CD4-positive, alpha-beta T cell (primary cell): ENCODE results near the gene UBE3C. TPM values are rescaled to one million over a fixed set of nuclear protein-coding genes. Genes with fewer than 3 reads are reported as not detected.

Experiments used
- ATAC-seq: fragments of 200-7000 bp; cut with Tn5 transposase; one replicate; pipeline ENCODE4 v1.10.0; 2022; ENCODE audit warnings: mild to moderate bottlenecking; ENCODE audit not compliant: poor library complexity
- CTCF ChIA-PET: fragments of 350-600 bp; sonication (Branson Sonifier 250); formaldehyde crosslinking; loops from one replicate; lab custom pipeline; 2021; ENCODE audit warnings: antibody characterized with exemption, inconsistent platforms; lab: Charles Lee
- POLR2A ChIA-PET: fragments of 350-600 bp; sonication (Branson Sonifier 250); formaldehyde crosslinking; loops from one replicate; lab custom pipeline; 2021; ENCODE audit warnings: antibody characterized with exemption, inconsistent platforms; lab: Charles Lee
- DNase-seq, 14 experiments: peaks; one replicate each; pipeline ENCODE4 v3.0.0-alpha.2; 2013 to 2020; ENCODE audit warnings: mixed read lengths in 2 of 14
- H3K27ac ChIP-seq, 2 donors: one replicate each; pipeline versions ENCODE4 v1.5.1 to v1.7.0; 2013; ENCODE audit warnings: low read length in 2 of 2, low read depth in 1 of 2, mild to moderate bottlenecking in 1 of 2
- H3K27me3 ChIP-seq, 2 experiments: 1 replicate in 1 of 2; 2 replicates in 1 of 2; pipeline versions ENCODE4 v1.6.1 to v1.7.0; 2013; ENCODE audit warnings: low read length in 2 of 2, control low read depth in 1 of 2, mild to moderate bottlenecking in 1 of 2, moderate library complexity in 1 of 2; ENCODE audit not compliant: insufficient read depth in 2 of 2, control insufficient read depth in 1 of 2
- H3K36me3 ChIP-seq: one replicate; pipeline ENCODE4 v1.6.1; 2013; ENCODE audit warnings: low read length, control low read depth; ENCODE audit not compliant: insufficient read depth
- H3K4me1 ChIP-seq: one replicate; pipeline ENCODE4 v1.6.1; 2013; ENCODE audit warnings: low read length, control low read depth; ENCODE audit not compliant: insufficient read depth
- H3K4me3 ChIP-seq: one replicate; pipeline ENCODE4 v1.5.1; 2013; ENCODE audit warnings: mild to moderate bottlenecking, low read length, moderate library complexity
- H3K9me3 ChIP-seq, 2 experiments: 1 replicate in 1 of 2; 2 replicates in 1 of 2; pipeline versions ENCODE4 v1.6.1 to v1.7.0; 2013; ENCODE audit warnings: low read length in 2 of 2, mild to moderate bottlenecking in 2 of 2, control low read depth in 1 of 2, moderate library complexity in 1 of 2; ENCODE audit not compliant: control insufficient read depth in 1 of 2, insufficient read depth in 1 of 2
- H3K27ac Mint-ChIP-seq: one replicate; pipeline ENCODE4 v1.8.0; 2020; ENCODE audit warnings: mixed read lengths
- H3K27me3 Mint-ChIP-seq: one replicate; pipeline ENCODE4 v1.8.0; 2021; ENCODE audit warnings: mixed read lengths
- H3K36me3 Mint-ChIP-seq: one replicate; pipeline ENCODE4 v1.8.0; 2021; ENCODE audit warnings: low read depth, mixed read lengths
- H3K4me1 Mint-ChIP-seq: one replicate; pipeline ENCODE4 v1.8.0; 2021; ENCODE audit warnings: low read depth, mixed read lengths
- H3K4me3 Mint-ChIP-seq: one replicate; pipeline ENCODE4 v1.8.0; 2020; ENCODE audit warnings: mild to moderate bottlenecking, mixed read lengths
- H3K9me3 Mint-ChIP-seq: one replicate; pipeline ENCODE4 v1.8.0; 2020; ENCODE audit warnings: mixed read lengths
- CTCF ChIP-seq: fragments of 200-600 bp; IDR thresholded peaks from one replicate; pipeline ENCODE4 v1.8.0; 2022; ENCODE audit warnings: antibody characterized with exemption, mild to moderate bottlenecking
- intact Hi-C, 2 experiments: fragments of 100-400 bp; cut with DNase I in 1 of 2; cut with micrococcal nuclease in 1 of 2; formaldehyde crosslinking; loops; one replicate each; pipeline versions ENCODE4 v1.15.1 to v1.9.0; 2023 to 2025; cut with DNase I, micrococcal nuclease
- total RNA-seq, 174 experiments: library from RNA in 2 of 174; stranded (reverse) in 2 of 174; gene quantifications; one replicate each; pipeline ENCODE4 v1.2.3 and lab custom pipeline; 2021 to 2026

Gene UBE3C
- total RNA-seq, 2 experiments from 2014 or later = 30.8 to 32.3 TPM

GRCh38 chr7:157263156-157263555 is 124.4 kb downstream of the UBE3C start:
- Histone ChIP-seq H3K27me3 (no peaks in the 10 kb centered on the region), H3K4me3 (no peak overlapping the region), H3K36me3 (peaks cover 70% of the 10 kb centered on the region), H3K4me1 (no peaks in the 10 kb centered on the region), H3K9me3 (no peaks in the 10 kb centered on the region), H3K27ac (no peak overlapping the region)
- POLR2A ChIA-PET = no interaction called here
- Mint-ChIP-seq H3K4me3 (no peak overlapping the region), H3K36me3 (peaks cover 89% of the 10 kb centered on the region), H3K27ac (no peak overlapping the region), H3K4me1 (no peaks in the 10 kb centered on the region), H3K27me3 (no peaks in the 10 kb centered on the region), H3K9me3 (no peaks in the 10 kb centered on the region)
- no peak for ATAC-seq
- no peak for TF ChIP-seq CTCF
- intact Hi-C loops = no loop called here
- no peak for DNase-seq
- CTCF ChIA-PET = no interaction called here

GRCh38 chr7:157265051-157265450 is 126.3 kb downstream of the UBE3C start:
- peaks cover 86% of the 10 kb centered on the region for H3K36me3 Mint-ChIP-seq
- H3K27me3 Mint-ChIP-seq = no peaks in the 10 kb centered on the region
- intact Hi-C loops = no loop called here
- Histone ChIP-seq H3K27ac (no peak overlapping the region), H3K36me3 (peaks cover 62% of the 10 kb centered on the region), H3K27me3 (no peaks in the 10 kb centered on the region), H3K9me3 (no peaks in the 10 kb centered on the region), H3K4me3 (no peak overlapping the region), H3K4me1 (peaks cover 8% of the 10 kb centered on the region)
- H3K4me3 Mint-ChIP-seq = no peak overlapping the region
- H3K27ac Mint-ChIP-seq = no peak overlapping the region
- DNase-seq (no peak), ATAC-seq (no peak)
- POLR2A ChIA-PET = no interaction called here
- H3K4me1 Mint-ChIP-seq = peaks cover 8% of the 10 kb centered on the region
- CTCF ChIA-PET = no interaction called here
- H3K9me3 Mint-ChIP-seq = no peaks in the 10 kb centered on the region
- no peak for TF ChIP-seq CTCF

GRCh38 chr7:157266272-157266671 is 127.5 kb downstream of the UBE3C start:
- no peak overlapping the region for H3K27ac ChIP-seq
- H3K4me3 ChIP-seq = no peak overlapping the region
- no peaks in the 10 kb centered on the region for H3K27me3 ChIP-seq
- H3K36me3 ChIP-seq = peaks cover 58% of the 10 kb centered on the region
- ATAC-seq (no peak), DNase-seq (no peak)
- peaks cover 10% of the 10 kb centered on the region for H3K4me1 ChIP-seq
- TF ChIP-seq CTCF = no peak
- H3K27ac Mint-ChIP-seq = no peak overlapping the region
- ChIA-PET CTCF (no interaction called here), POLR2A (no interaction called here)
- H3K9me3 ChIP-seq = no peaks in the 10 kb centered on the region
- H3K27me3 Mint-ChIP-seq = no peaks in the 10 kb centered on the region
- intact Hi-C loops = no loop called here
- peaks cover 76% of the 10 kb centered on the region for H3K36me3 Mint-ChIP-seq
- H3K4me1 Mint-ChIP-seq = peaks cover 8% of the 10 kb centered on the region
- no peaks in the 10 kb centered on the region for H3K9me3 Mint-ChIP-seq
- no peak overlapping the region for H3K4me3 Mint-ChIP-seq
